Astrocyte (in vitro differentiated cells and primary cell): ENCODE measurements around the gene CLTC. TPM values are rescaled to one million over a fixed set of nuclear protein-coding genes. Genes with fewer than 3 reads are reported as not detected.
A peak's percentile ranks its signal among the peaks of the same experiment; 100 is the strongest.

ENCODE experiments used
- DNase-seq: peaks from one replicate; pipeline ENCODE4 v3.0.0-alpha.2; 2010; ENCODE audit warnings: low read depth
- FAIRE-seq: peaks from 2 replicates; lab custom pipeline; 2011; peaks lifted over from hg19 to GRCh38; lab: Jason Lieb, UNC
- H2AFZ ChIP-seq: 2 replicates; pipeline ENCODE4 v1.6.0; 2012; ENCODE audit warnings: low read depth, low read length, inconsistent platforms
- H3K27ac ChIP-seq: 2 replicates; pipeline ENCODE4 v1.5.1; 2011; ENCODE audit warnings: low read depth, low read length, inconsistent platforms
- H3K27me3 ChIP-seq: 2 replicates; pipeline ENCODE4 v1.6.0; 2011; ENCODE audit warnings: low read length, inconsistent platforms; ENCODE audit not compliant: insufficient read depth
- H3K36me3 ChIP-seq: 2 replicates; pipeline ENCODE4 v1.5.1; 2011; ENCODE audit warnings: low read length, inconsistent platforms; ENCODE audit not compliant: insufficient read depth
- H3K4me1 ChIP-seq: 2 replicates; pipeline ENCODE4 v1.5.1; 2011; ENCODE audit warnings: low read length, inconsistent platforms; ENCODE audit not compliant: insufficient read depth
- H3K4me2 ChIP-seq: 2 replicates; pipeline ENCODE4 v1.6.0; 2012; ENCODE audit warnings: low read length, inconsistent platforms
- H3K4me3 ChIP-seq: 2 replicates; pipeline ENCODE4 v1.5.1; 2011; ENCODE audit warnings: low read depth, mild to moderate bottlenecking, low read length, inconsistent platforms; ENCODE audit not compliant: insufficient read depth
- H3K79me2 ChIP-seq: 2 replicates; pipeline ENCODE4 v1.6.0; 2012; ENCODE audit warnings: mild to moderate bottlenecking, low read length, inconsistent platforms; ENCODE audit not compliant: insufficient read depth
- H3K9ac ChIP-seq: 2 replicates; pipeline ENCODE4 v1.6.0; 2012; ENCODE audit warnings: mild to moderate bottlenecking, low read length, inconsistent platforms
- H3K9me3 ChIP-seq: 2 replicates; pipeline ENCODE4 v1.5.1; 2012; ENCODE audit warnings: low read depth, mild to moderate bottlenecking, low read length, inconsistent platforms; ENCODE audit not compliant: insufficient read depth
- H4K20me1 ChIP-seq: 2 replicates; pipeline ENCODE4 v1.6.0; 2012; ENCODE audit warnings: low read length, inconsistent platforms; ENCODE audit not compliant: insufficient read depth
- H3K27ac Mint-ChIP-seq: one replicate; pipeline ENCODE4 v1.8.0; 2021; ENCODE audit warnings: mild to moderate bottlenecking, mixed read lengths; ENCODE audit not compliant: unreplicated experiment
- H3K27me3 Mint-ChIP-seq: one replicate; pipeline ENCODE4 v1.8.0; 2021; ENCODE audit warnings: low read depth, mixed read lengths; ENCODE audit not compliant: unreplicated experiment
- H3K36me3 Mint-ChIP-seq: one replicate; pipeline ENCODE4 v1.8.0; 2021; ENCODE audit warnings: low read depth, mixed read lengths; ENCODE audit not compliant: unreplicated experiment
- H3K4me1 Mint-ChIP-seq: one replicate; pipeline ENCODE4 v1.8.0; 2021; ENCODE audit warnings: low read depth, mixed read lengths; ENCODE audit not compliant: unreplicated experiment
- H3K4me3 Mint-ChIP-seq: one replicate; pipeline ENCODE4 v1.8.0; 2021; ENCODE audit warnings: mild to moderate bottlenecking, moderate library complexity, mixed read lengths; ENCODE audit not compliant: unreplicated experiment
- H3K9me3 Mint-ChIP-seq: one replicate; pipeline ENCODE4 v1.8.0; 2021; ENCODE audit warnings: mild to moderate bottlenecking, mixed read lengths; ENCODE audit not compliant: unreplicated experiment
- EZH2 ChIP-seq: IDR thresholded peaks from 2 replicates; pipeline ENCODE4 v1.6.1; 2012; ENCODE audit warnings: mild to moderate bottlenecking, low read length, inconsistent platforms; ENCODE audit not compliant: insufficient read depth
- total RNA-seq: library from RNA; stranded (reverse); gene quantifications from 2 replicates; pipeline ENCODE4 v1.2.1, GENCODE V29; 2021
- TF ChIP-seq, protein P1 (sequence below): IDR thresholded peaks from 2 replicates; pipeline ENCODE4 v1.5.1; 2011; ENCODE audit warnings: low read depth, mild to moderate bottlenecking, inconsistent platforms, low read length, moderate library complexity; ENCODE audit not compliant: insufficient read depth

The CLTC gene
- total RNA-seq, 1 donor from 2014 or later, result 391 TPM

DNA sequence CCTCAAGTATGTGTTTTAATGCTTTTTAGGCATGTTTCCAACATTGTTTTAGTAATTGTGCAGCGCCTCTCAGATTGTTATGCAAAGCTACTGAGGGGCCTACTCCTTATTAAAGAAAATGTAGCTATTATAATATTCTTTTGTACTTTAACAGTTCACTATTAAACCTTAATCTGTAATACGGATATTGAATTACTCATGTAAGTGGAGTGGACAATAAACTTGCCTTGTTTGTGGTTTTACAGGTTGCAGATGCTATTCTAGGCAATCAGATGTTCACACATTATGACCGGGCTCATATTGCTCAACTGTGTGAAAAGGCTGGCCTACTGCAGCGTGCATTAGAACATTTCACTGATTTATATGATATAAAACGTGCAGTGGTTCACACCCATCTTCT, 46.5 kb downstream of the CLTC start:
- peaks cover 29% of the 10 kb centered on the region for H3K4me1 Mint-ChIP-seq
- H3K27me3 Mint-ChIP-seq, result no peaks in the 10 kb centered on the region
- no peak for TF ChIP-seq EZH2
- TF ChIP-seq, protein P1, sequence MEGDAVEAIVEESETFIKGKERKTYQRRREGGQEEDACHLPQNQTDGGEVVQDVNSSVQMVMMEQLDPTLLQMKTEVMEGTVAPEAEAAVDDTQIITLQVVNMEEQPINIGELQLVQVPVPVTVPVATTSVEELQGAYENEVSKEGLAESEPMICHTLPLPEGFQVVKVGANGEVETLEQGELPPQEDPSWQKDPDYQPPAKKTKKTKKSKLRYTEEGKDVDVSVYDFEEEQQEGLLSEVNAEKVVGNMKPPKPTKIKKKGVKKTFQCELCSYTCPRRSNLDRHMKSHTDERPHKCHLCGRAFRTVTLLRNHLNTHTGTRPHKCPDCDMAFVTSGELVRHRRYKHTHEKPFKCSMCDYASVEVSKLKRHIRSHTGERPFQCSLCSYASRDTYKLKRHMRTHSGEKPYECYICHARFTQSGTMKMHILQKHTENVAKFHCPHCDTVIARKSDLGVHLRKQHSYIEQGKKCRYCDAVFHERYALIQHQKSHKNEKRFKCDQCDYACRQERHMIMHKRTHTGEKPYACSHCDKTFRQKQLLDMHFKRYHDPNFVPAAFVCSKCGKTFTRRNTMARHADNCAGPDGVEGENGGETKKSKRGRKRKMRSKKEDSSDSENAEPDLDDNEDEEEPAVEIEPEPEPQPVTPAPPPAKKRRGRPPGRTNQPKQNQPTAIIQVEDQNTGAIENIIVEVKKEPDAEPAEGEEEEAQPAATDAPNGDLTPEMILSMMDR, result no peak
- no peak overlapping the region for H3K4me2 ChIP-seq
- H3K9me3 Mint-ChIP-seq, result no peaks in the 10 kb centered on the region
- H3K4me3 Mint-ChIP-seq, result no peak overlapping the region
- no peaks in the 10 kb centered on the region for H3K27me3 ChIP-seq
- H3K4me3 ChIP-seq, result no peak overlapping the region
- DNase-seq (peak; percentile 23), FAIRE-seq (no peak)
- H2AFZ ChIP-seq, result no peak overlapping the region
- peaks cover 36% of the 10 kb centered on the region for H3K4me1 ChIP-seq
- H3K27ac Mint-ChIP-seq, result no peak overlapping the region
- peaks cover 11% of the 10 kb centered on the region for H3K36me3 Mint-ChIP-seq
- H3K79me2 ChIP-seq, result peaks cover 45% of the 10 kb centered on the region
- no peak overlapping the region for H3K9ac ChIP-seq
- H3K9me3 ChIP-seq, result no peaks in the 10 kb centered on the region
- no peak overlapping the region for H3K27ac ChIP-seq
- peaks cover 64% of the 10 kb centered on the region for H4K20me1 ChIP-seq
- H3K36me3 ChIP-seq, result peaks cover 76% of the 10 kb centered on the region

DNA sequence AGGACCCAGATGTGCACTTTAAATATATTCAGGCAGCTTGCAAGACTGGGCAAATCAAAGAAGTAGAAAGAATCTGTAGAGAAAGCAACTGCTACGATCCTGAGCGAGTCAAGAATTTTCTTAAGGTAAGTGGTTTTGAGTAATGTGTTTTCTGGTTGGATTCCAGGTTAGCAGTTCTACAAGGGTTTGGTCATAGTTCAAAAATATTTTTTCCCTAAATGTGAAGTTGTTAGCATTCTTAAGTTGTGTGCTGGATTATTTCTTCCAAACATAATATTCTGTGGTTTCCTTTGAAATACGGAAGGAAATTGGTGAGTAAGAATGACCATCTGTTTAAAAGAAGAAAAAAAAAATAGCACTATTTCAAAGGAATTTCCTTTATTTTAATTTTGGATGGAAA, 49.1 kb downstream of the CLTC start:
- DNase-seq (peak; percentile 98), FAIRE-seq (peak; percentile 91)
- Mint-ChIP-seq H3K27ac (peak overlapping the region; percentile 80), H3K36me3 (peaks cover 8% of the 10 kb centered on the region), H3K4me3 (peak overlapping the region; percentile 29), H3K9me3 (no peaks in the 10 kb centered on the region), H3K4me1 (peaks cover 33% of the 10 kb centered on the region), H3K27me3 (no peaks in the 10 kb centered on the region)
- Histone ChIP-seq H3K4me3 (no peak overlapping the region), H3K79me2 (peaks cover 48% of the 10 kb centered on the region), H3K36me3 (peaks cover 71% of the 10 kb centered on the region), H3K27me3 (no peaks in the 10 kb centered on the region), H3K27ac (peak overlapping the region; percentile 85), H4K20me1 (peaks cover 59% of the 10 kb centered on the region), H2AFZ (no peak overlapping the region), H3K4me1 (peaks cover 36% of the 10 kb centered on the region), H3K9ac (peak overlapping the region; percentile 1), H3K9me3 (no peaks in the 10 kb centered on the region), H3K4me2 (peak overlapping the region; percentile 44)
- TF ChIP-seq, protein P1, result no peak
- TF ChIP-seq EZH2, result no peak

DNA sequence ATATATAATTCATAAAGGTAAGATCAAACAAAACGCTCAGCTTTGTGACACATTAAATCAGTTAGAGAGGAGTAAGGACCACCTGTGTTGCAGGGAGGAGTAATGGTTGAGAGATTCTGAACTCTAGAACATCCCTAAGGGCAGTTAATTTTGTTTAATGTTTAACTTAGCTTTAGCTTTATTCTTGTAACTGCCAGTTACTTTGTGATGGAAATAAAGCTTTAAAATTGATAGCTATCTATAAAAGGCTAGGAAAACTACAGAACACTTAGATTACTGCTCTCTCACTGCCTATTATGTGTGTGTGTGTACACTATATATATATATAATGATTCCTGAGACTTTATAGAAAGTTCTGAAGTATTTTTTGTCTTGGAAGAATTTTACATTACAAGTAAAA, 49.7 kb downstream of the CLTC start:
- Histone ChIP-seq H3K4me1 (peaks cover 36% of the 10 kb centered on the region), H3K9me3 (no peaks in the 10 kb centered on the region), H3K9ac (peak overlapping the region; percentile 37), H4K20me1 (peaks cover 62% of the 10 kb centered on the region), H3K27me3 (no peaks in the 10 kb centered on the region), H3K4me3 (no peak overlapping the region), H3K36me3 (peaks cover 71% of the 10 kb centered on the region), H2AFZ (no peak overlapping the region), H3K79me2 (peaks cover 51% of the 10 kb centered on the region), H3K4me2 (peak overlapping the region; percentile 44), H3K27ac (peak overlapping the region; percentile 85)
- Mint-ChIP-seq H3K27me3 (no peaks in the 10 kb centered on the region), H3K9me3 (no peaks in the 10 kb centered on the region), H3K36me3 (peaks cover 8% of the 10 kb centered on the region), H3K4me1 (peaks cover 33% of the 10 kb centered on the region), H3K4me3 (peak overlapping the region; percentile 54), H3K27ac (peak overlapping the region; percentile 80)
- DNase-seq (no peak), FAIRE-seq (no peak)
- TF ChIP-seq, protein P1, result no peak
- no peak for TF ChIP-seq EZH2
